K562 (cell line): ENCODE measurements around the gene UBA52. TPM values are rescaled to one million over a fixed set of nuclear protein-coding genes. Genes with fewer than 3 reads are reported as not detected.

Source experiments
- ATAC-seq: fragments of 200-7000 bp; cut with Tn5 transposase; 3 replicates; pipeline ENCODE4 v1.9.1; 2020; ENCODE audit warnings: moderate library complexity
- BruUV-seq: library from RNA; stranded (reverse); fragments of 400-500 nt; replicated peaks from 2 replicates; lab custom pipeline; 2021; lab: Mats Ljungman, UMichigan
- CTCF ChIA-PET: fragments of 300-600 bp; formaldehyde crosslinking; extraction: SDS; loops from one replicate; lab custom pipeline; 2021; ENCODE audit warnings: low intra/inter-chr PET ratio; lab: Yijun Ruan, JAX
- POLR2A ChIA-PET: fragments of 300-600, 350-650 bp; sonication (Branson Sonifier 250); formaldehyde crosslinking; extraction: SDS; loops from one replicate; lab custom pipeline; 2021; ENCODE audit warnings: antibody characterized with exemption, inconsistent platforms; lab: Yijun Ruan, JAX
- DNase-seq, 4 experiments: peaks; one replicate each; pipeline versions ENCODE4 v3.0.0 to v3.0.0-alpha.2; 2011 to 2018; ENCODE audit warnings: low spot score in 3 of 4, mixed read lengths in 3 of 4; ENCODE audit errors: extremely low read depth in 1 of 4
- FAIRE-seq: peaks from 2 replicates; lab custom pipeline; 2011; peaks lifted over from hg19 to GRCh38; lab: Jason Lieb, UNC
- H2AFZ ChIP-seq: 2 replicates; pipeline ENCODE4 v1.6.0; 2011; ENCODE audit warnings: low read depth, low read length, control low read depth, inconsistent platforms
- H3K27ac ChIP-seq: fragments of 200-600 bp; 3 replicates; pipeline ENCODE4 v1.8.0; 2011; ENCODE audit warnings: low read depth, mild to moderate bottlenecking, control low read depth, inconsistent platforms, low read length, moderate library complexity, mixed read lengths; ENCODE audit errors: extremely low read depth
- H3K27me3 ChIP-seq, 2 experiments: fragments of 300-600 bp in 1 of 2; 2 replicates in 1 of 2; 3 replicates in 1 of 2; pipeline versions ENCODE4 v1.6.0 to v1.8.0; 2011; ENCODE audit warnings: inconsistent platforms in 2 of 2, low read length in 2 of 2, mild to moderate bottlenecking in 1 of 2, mixed read lengths in 1 of 2, moderate library complexity in 1 of 2; ENCODE audit not compliant: control insufficient read depth in 2 of 2, insufficient read depth in 2 of 2
- H3K36me3 ChIP-seq: fragments of 300-600 bp; 3 replicates; pipeline ENCODE4 v1.8.0; 2011; ENCODE audit warnings: mild to moderate bottlenecking, low read length, inconsistent platforms; ENCODE audit not compliant: control insufficient read depth, insufficient read depth
- H3K4me1 ChIP-seq, 2 experiments: fragments of 200-600 bp in 1 of 2; replicated peaks in 1 of 2; 2 replicates in 1 of 2; 3 replicates in 1 of 2; pipeline versions ENCODE4 v1.5.1 to v1.8.0; 2011; ENCODE audit warnings: inconsistent platforms in 2 of 2, low read length in 2 of 2, mild to moderate bottlenecking in 1 of 2, mixed read lengths in 1 of 2, moderate library complexity in 1 of 2; ENCODE audit not compliant: control insufficient read depth in 2 of 2, insufficient read depth in 2 of 2
- H3K4me2 ChIP-seq: 2 replicates; pipeline ENCODE4 v1.6.1; 2011; ENCODE audit warnings: low read length, control low read depth, inconsistent platforms, mixed read lengths; ENCODE audit not compliant: insufficient read depth
- H3K4me3 ChIP-seq: fragments of 200-600 bp; sonication (generic), shearing (Covaris generic); 2 replicates; pipeline ENCODE4 v1.5.1; 2016; ENCODE audit warnings: control low read depth, inconsistent platforms
- H3K79me2 ChIP-seq: fragments of 200-600 bp; 3 replicates; pipeline ENCODE4 v1.8.0; 2011; ENCODE audit warnings: low read length, inconsistent platforms; ENCODE audit not compliant: control insufficient read depth, insufficient read depth
- H3K9ac ChIP-seq, 2 experiments: 2 replicates each; pipeline versions ENCODE4 v1.6.0 to v1.6.1; 2011; ENCODE audit warnings: low read depth in 2 of 2, low read length in 2 of 2, control low read depth in 1 of 2, inconsistent platforms in 1 of 2, mild to moderate bottlenecking in 1 of 2, mixed read lengths in 1 of 2; ENCODE audit not compliant: insufficient read depth in 1 of 2
- H3K9me1 ChIP-seq: one replicate; pipeline ENCODE4 v1.6.0; 2011; ENCODE audit warnings: inconsistent platforms, mild to moderate bottlenecking, low read length, moderate library complexity; ENCODE audit not compliant: control insufficient read depth, insufficient read depth
- H3K9me3 ChIP-seq: replicated peaks from 2 replicates; pipeline ENCODE4 v1.5.1; 2011; ENCODE audit warnings: low read depth, low read length, inconsistent platforms; ENCODE audit not compliant: control insufficient read depth, insufficient read depth
- H4K20me1 ChIP-seq: replicated peaks from 2 replicates; pipeline ENCODE4 v1.6.1; 2011; ENCODE audit warnings: low read length, inconsistent platforms, mixed read lengths; ENCODE audit not compliant: control insufficient read depth, insufficient read depth
- EZH2 ChIP-seq: IDR thresholded peaks from 2 replicates; pipeline ENCODE4 v1.6.1; 2012; ENCODE audit warnings: low read depth, mild to moderate bottlenecking, inconsistent platforms, low read length, borderline replicate concordance
- STAT6 ChIP-seq: sonication (generic); formaldehyde crosslinking; IDR thresholded peaks from 2 replicates; pipeline ENCODE4 v1.8.1; 2023; ENCODE audit warnings: mild to moderate bottlenecking, missing genetic modification reagents
- WGBS: fragments of 100-300 bp; shearing (Covaris generic); methylation state at CpG from one replicate; pipeline ENCODE4 v1.1.6; 2016; ENCODE audit warnings: low coverage, mixed read lengths; ENCODE audit not compliant: insufficient coverage; ENCODE audit errors: missing lambda C conversion rate; 5-methylcytosine and 5-hydroxymethylcytosine counted together
- in situ Hi-C: fragments of 300-500 bp; cut with MboI; formaldehyde crosslinking; loops from 4 replicates; pipeline ENCODE4 v1.15.0; 2018; ENCODE audit warnings: inconsistent platforms, mixed read lengths
- intact Hi-C: fragments of 100-400 bp; cut with micrococcal nuclease; formaldehyde crosslinking; loops from 2 replicates; pipeline ENCODE4 v1.14.2; 2022
- polyA plus RNA-seq, 8 experiments: library from polyadenylated mRNA; depleted of rRNA in 4 of 8; stranded (reverse) in 5 of 8; unstranded in 3 of 8; fragments of >200 nt; fragmentation: Nextera tagmentation in 2 of 8; fragmentation: Illumina TruSeq in 1 of 8; extraction: Ambion mirVana in 2 of 8; extraction: Trizol in 1 of 8; gene quantifications; 2 replicates each; pipeline versions ENCODE4 v1.2.1 to v1.2.3, GENCODE V29; 2011 to 2014; ENCODE audit warnings: inconsistent platforms in 1 of 8, missing spikeins in 1 of 8
- total RNA-seq, 7 experiments: library from RNA; depleted of rRNA in 6 of 7; stranded (reverse); fragments of >200 nt in 6 of 7; fragmentation: Illumina TruSeq in 2 of 7; extraction: Trizol in 2 of 7; gene quantifications; 2 replicates each; pipeline versions ENCODE4 v1.2.1 to v1.2.3, GENCODE V29; 2011 to 2021; ENCODE audit warnings: low replicate concordance in 1 of 7

UBA52 gene
- total and polyA plus RNA-seq, 9 of the 15 experiments (the other 6 are each of a cell fraction or from before 2014, with no cell fraction given), result 1,110 to 2,751 (median 1,733) TPM

GRCh38 chr19:18605546-18606280, 34.1 kb downstream of the UBA52 start:
- peaks cover 22% of the 10 kb centered on the region for H4K20me1 ChIP-seq
- no peak overlapping the region for H3K4me2 ChIP-seq
- no peaks in the 10 kb centered on the region for H3K79me2 ChIP-seq
- WGBS, result 14% methylated on average over 19 of the region's 65 CpGs
- H3K9me3 ChIP-seq, result no peaks in the 10 kb centered on the region
- H3K9ac ChIP-seq, result no peak overlapping the region; a peak in 1 of 4 replicates
- H3K9me1 ChIP-seq, result no peaks in the 10 kb centered on the region
- no peak overlapping the region for H3K27ac ChIP-seq
- ATAC-seq, result no peak
- TF ChIP-seq EZH2 (0 out of 2 replicates have a peak, but pooled peaks have one; percentile 65), STAT6 (no peak)
- ChIA-PET CTCF (no interaction called here), POLR2A (no interaction called here)
- intact Hi-C loops, result no loop called here
- peak in 2 of 4 experiments; percentile 48 to 54 for DNase-seq
- in situ Hi-C loops, result no loop called here
- H3K36me3 ChIP-seq, result no peaks in the 10 kb centered on the region
- no TSS peak for BruUV-seq
- FAIRE-seq, result no peak
- H3K4me3 ChIP-seq, result no peak overlapping the region
- peaks cover 32 to 57% of the 10 kb centered on the region in 2 experiments for H3K27me3 ChIP-seq
- peaks cover 0 to 49% of the 10 kb centered on the region in 2 experiments; a peak in 2 of 5 replicates for H3K4me1 ChIP-seq
- no peak overlapping the region for H2AFZ ChIP-seq
